ENCODE measurements around the gene NXNL1. TPM values are rescaled to one million over a fixed set of nuclear protein-coding genes. Genes with fewer than 3 reads are reported as not detected.
"Not testable (repeated sequence)": the region's sequence is repeated elsewhere in the genome, so short reads cannot be mapped to it uniquely, and the experiment has no call there.

The NXNL1 gene
- total RNA-seq, 1 donor from 2014 or later: not detected

DNA sequence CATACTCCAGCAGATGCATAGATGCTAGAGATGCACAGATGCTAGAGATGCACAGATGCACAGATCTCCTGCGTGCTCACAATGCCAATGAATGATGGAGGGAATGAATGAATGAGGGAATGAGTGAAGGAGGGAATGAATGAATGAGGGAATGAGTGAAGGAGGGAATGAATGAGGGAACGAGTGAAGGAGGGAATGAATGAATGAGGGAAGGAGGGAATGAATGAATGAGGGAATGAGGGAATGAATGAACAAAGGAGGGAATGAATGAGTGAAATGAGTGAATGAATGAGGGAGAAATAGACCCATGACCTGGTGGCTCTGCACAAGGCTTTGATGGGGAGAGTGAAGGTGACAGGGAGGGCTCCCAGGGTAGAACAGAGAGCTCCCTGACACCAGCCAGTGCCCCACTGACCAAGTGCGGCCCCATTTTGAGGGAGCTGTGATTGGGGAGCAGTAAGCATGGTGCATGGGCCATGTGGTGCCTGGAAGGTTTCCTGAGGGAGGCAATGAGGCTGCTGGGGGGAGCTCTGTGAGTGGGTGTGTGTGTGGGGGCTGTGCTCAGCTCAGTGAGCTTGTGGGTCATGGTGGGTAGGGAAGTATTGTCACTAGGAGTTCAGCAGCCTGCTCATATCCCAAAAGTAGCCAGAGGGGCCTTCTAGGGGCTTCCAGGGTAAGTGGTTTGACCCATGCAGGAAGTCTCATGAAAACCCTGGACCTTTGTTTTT lies 22.3 kb upstream of the NXNL1 start:
- DNase-seq (ENCODE audit: low read depth) (no peak), FAIRE-seq (no peak)
- Histone ChIP-seq H3K27me3 (ENCODE audit: control insufficient read depth, insufficient read depth, low read length) (no peaks in the 10 kb centered on the region), H3K36me3 (ENCODE audit: control insufficient read depth, insufficient read depth, low read length) (no peaks in the 10 kb centered on the region), H3K4me3 (ENCODE audit: low read depth, low read length) (no peak overlapping the region)
- TF ChIP-seq CTCF (IDR thresholded peaks at IDR 0.05; ENCODE audit: insufficient read depth, low read length, severe bottlenecking): no peak

DNA sequence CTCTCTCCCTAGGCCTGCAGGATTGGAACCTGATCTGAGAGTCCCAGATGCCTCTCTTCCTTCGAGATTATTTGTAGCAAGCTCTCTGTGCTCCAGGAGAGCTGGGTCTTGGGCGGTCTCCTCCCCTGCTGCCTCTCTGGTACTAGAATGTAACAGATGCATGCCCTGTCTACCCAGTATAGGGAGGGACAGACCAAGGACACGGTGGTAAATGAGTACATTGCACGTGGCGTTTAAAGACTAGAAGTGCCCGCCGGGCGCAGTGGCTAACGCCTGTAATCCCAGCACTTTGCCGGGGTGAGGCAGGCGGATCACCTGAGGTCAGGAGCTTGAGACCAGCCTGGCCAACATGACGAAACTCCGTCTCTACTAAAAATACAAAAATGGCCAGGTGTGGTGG lies 21.3 kb upstream of the NXNL1 start:
- no peak for FAIRE-seq
- no peak for DNase-seq (ENCODE audit: low read depth)
- TF ChIP-seq CTCF (IDR thresholded peaks at IDR 0.05; ENCODE audit: insufficient read depth, low read length, severe bottlenecking): no peak

DNA sequence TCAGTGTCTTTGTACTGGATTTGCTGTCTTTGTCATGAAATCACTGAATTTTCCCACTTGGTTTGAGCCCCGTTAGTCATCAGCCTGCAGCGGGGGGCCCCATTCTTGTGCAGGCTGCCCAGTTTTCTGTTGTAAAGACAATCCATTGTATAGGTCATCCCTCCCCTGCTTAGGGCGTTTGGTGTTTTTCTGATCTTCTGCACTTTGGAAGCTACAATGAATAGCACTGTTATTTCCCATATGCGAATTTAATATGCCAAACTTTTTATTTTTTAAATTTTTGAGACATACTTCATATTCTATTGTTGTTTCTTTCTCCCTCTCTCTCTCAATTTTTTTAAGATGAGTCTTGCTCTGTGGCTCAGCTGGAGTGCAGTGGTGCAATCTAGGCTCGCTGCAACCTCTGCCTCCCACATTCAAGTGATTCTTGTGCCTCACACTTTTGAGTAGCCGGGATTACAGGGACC lies 18.6 kb upstream of the NXNL1 start:
- TF ChIP-seq CTCF (IDR thresholded peaks at IDR 0.05; ENCODE audit: insufficient read depth, low read length, severe bottlenecking): no peak
- Histone ChIP-seq H3K36me3 (ENCODE audit: control insufficient read depth, insufficient read depth, low read length) (no peaks in the 10 kb centered on the region), H3K27me3 (ENCODE audit: control insufficient read depth, insufficient read depth, low read length) (no peaks in the 10 kb centered on the region), H3K4me3 (ENCODE audit: low read depth, low read length) (no peak overlapping the region)
- FAIRE-seq (no peak), DNase-seq (ENCODE audit: low read depth) (no peak)

More for the DNA sequence above, 21.3 kb upstream of the NXNL1 start:
- Histone ChIP-seq H3K4me3 (ENCODE audit: low read depth, low read length) (no peak overlapping the region), H3K27me3 (ENCODE audit: control insufficient read depth, insufficient read depth, low read length) (no peaks in the 10 kb centered on the region), H3K36me3 (ENCODE audit: control insufficient read depth, insufficient read depth, low read length) (no peaks in the 10 kb centered on the region)

DNA sequence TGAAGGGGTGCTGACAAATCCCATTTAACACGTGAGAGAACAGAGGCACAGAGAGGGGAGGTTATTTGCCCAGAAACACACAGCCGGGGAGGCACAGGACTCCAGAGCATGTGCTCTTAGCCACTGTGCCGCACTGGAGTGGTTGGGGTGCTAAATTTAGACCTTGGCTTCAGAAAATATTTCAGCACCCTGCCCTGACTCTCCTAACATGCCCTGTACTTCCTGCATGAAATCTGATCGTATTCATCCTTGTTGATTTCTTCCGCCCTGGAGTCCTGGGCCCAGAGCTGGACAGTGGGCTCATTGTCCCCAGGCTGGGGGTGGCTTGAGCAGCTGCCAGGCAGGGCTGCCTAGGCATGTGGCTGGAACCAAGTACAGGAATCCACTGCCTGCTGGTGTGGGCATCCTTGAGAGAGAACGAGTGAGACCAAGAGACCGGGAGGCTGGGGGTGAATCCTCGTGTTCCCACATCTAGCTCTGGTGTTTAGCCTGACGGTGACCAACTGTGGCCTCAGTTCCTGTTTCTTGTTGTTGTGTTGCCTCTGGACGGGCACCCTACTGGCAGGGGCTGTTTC lies 14.9 kb upstream of the NXNL1 start:
- FAIRE-seq (no peak), DNase-seq (ENCODE audit: low read depth) (peak; percentile 40)
- no peaks in the 10 kb centered on the region for H3K27me3 ChIP-seq (ENCODE audit: control insufficient read depth, insufficient read depth, low read length)
- no peak for TF ChIP-seq CTCF (IDR thresholded peaks at IDR 0.05; ENCODE audit: insufficient read depth, low read length, severe bottlenecking)
- H3K36me3 ChIP-seq (ENCODE audit: control insufficient read depth, insufficient read depth, low read length): no peaks in the 10 kb centered on the region
- no peak overlapping the region for H3K4me3 ChIP-seq (ENCODE audit: low read depth, low read length)

GRCh38 chr19:17475011-17475540 lies 14.3 kb upstream of the NXNL1 start:
- FAIRE-seq: peak; percentile 52
- not testable (repeated sequence) for H3K36me3 ChIP-seq (ENCODE audit: control insufficient read depth, insufficient read depth, low read length); H3K27me3 ChIP-seq (ENCODE audit: control insufficient read depth, insufficient read depth, low read length); DNase-seq (ENCODE audit: low read depth); H3K4me3 ChIP-seq (ENCODE audit: low read depth, low read length)

- no peak for TF ChIP-seq CTCF (IDR thresholded peaks at IDR 0.05; ENCODE audit: insufficient read depth, low read length, severe bottlenecking)
- DNase-seq (ENCODE audit: low read depth) (peak; percentile 67), FAIRE-seq (peak; percentile 70)
- H3K4me3 ChIP-seq (ENCODE audit: low read depth, low read length): no peak overlapping the region
- no peaks in the 10 kb centered on the region for H3K36me3 ChIP-seq (ENCODE audit: control insufficient read depth, insufficient read depth, low read length)
- no peaks in the 10 kb centered on the region for H3K27me3 ChIP-seq (ENCODE audit: control insufficient read depth, insufficient read depth, low read length)
Observed at GRCh38 chr19:17473041-17473440, 12.3 kb upstream of the NXNL1 start.

Measured in bronchial epithelial cell (primary cell).